ENCODE measurements around the gene DOCK4.

- no peak for TF ChIP-seq POLR2AphosphoS5 (IDR thresholded peaks at IDR 0.05; ENCODE audit: low read depth)
- no peak for TF ChIP-seq CTCF (IDR thresholded peaks at IDR 0.05; ENCODE audit: insufficient read depth, low read length)
- TF ChIP-seq REST (IDR thresholded peaks at IDR 0.05; ENCODE audit: insufficient replicate concordance, low read depth) = no peak
- no peak for TF ChIP-seq GABPA (IDR thresholded peaks at IDR 0.05; ENCODE audit: low read depth)
These were observed 161.0 kb downstream of the DOCK4 start for GRCh38 chr7:112045222-112045621.
